ENCODE data around the gene NLRP13.
"Not testable (repeated sequence)": the region's sequence is repeated elsewhere in the genome, so short reads cannot be mapped to it uniquely, and the experiment has no call there.

NLRP13 gene

GRCh38 chr19:55931936-55932386, at the start of gene NLRP13:
TSS of gene NLRP13 (minus strand) at chr19:55932336. CDS start at chr19:55932311, 25 bp downstream.
- DNase-seq = no peak

- no peak for DNase-seq
Observed at GRCh38 chr19:55980415-55980814, 48.3 kb upstream of the NLRP13 start.

- DNase-seq = no peak
Observed at GRCh38 chr19:55973982-55974381, 41.8 kb upstream of the NLRP13 start.

GRCh38 chr19:55962186-55962585, 30.1 kb upstream of the NLRP13 start:
- no peak for DNase-seq

GRCh38 chr19:55959996-55960675, 28.0 kb upstream of the NLRP13 start:
- DNase-seq = no peak

- DNase-seq = no peak
Observed at GRCh38 chr19:55958356-55958755, 26.2 kb upstream of the NLRP13 start.

GRCh38 chr19:55956431-55956830, 24.3 kb upstream of the NLRP13 start:
- no peak for DNase-seq

- DNase-seq = not testable (repeated sequence)
Observed at GRCh38 chr19:55950566-55950965, 18.4 kb upstream of the NLRP13 start.

GRCh38 chr19:55947532-55947931, 15.4 kb upstream of the NLRP13 start, which contains the start of gene NLRP8:
TSS of gene NLRP8 (plus strand) at chr19:55947832.
- no peak for DNase-seq

GRCh38 chr19:55940306-55940705, 8.2 kb upstream of the NLRP13 start:
- no peak for DNase-seq

GRCh38 chr19:55939206-55939605, 7.1 kb upstream of the NLRP13 start:
- no peak for DNase-seq

GRCh38 chr19:55935206-55935605, 3.1 kb upstream of the NLRP13 start:
- no peak for DNase-seq

GRCh38 chr19:55930996-55931515, 1.1 kb downstream of the NLRP13 start:
- DNase-seq = no peak

- DNase-seq = not testable (repeated sequence)
Observed at GRCh38 chr19:55929258-55929657, 2.9 kb downstream of the NLRP13 start.

- no peak for DNase-seq
Observed at GRCh38 chr19:55927991-55928390, 4.1 kb downstream of the NLRP13 start.

GRCh38 chr19:55923556-55923955, 8.6 kb downstream of the NLRP13 start:
- DNase-seq = no peak

GRCh38 chr19:55913643-55914268, 18.4 kb downstream of the NLRP13 start:
- DNase-seq = no peak

- no peak for DNase-seq
Observed at GRCh38 chr19:55912916-55913315, 19.2 kb downstream of the NLRP13 start.

GRCh38 chr19:55909801-55910200, 22.3 kb downstream of the NLRP13 start:
- DNase-seq = no peak

- DNase-seq = no peak
Observed at GRCh38 chr19:55907746-55908145, 24.4 kb downstream of the NLRP13 start.

GRCh38 chr19:55907286-55907685, 24.9 kb downstream of the NLRP13 start:
- DNase-seq = no peak

GRCh38 chr19:55902080-55902751, 29.9 kb downstream of the NLRP13 start:
- DNase-seq = no peak

- DNase-seq = no peak
Observed at GRCh38 chr19:55901369-55902079, 30.6 kb downstream of the NLRP13 start.

Measured in suppressor macrophage treated with lipopolysaccharide for 1 hour (primary cell).